Measurements from ENCODE around the gene NEK2.
"Not testable (repeated sequence)": the region's sequence is repeated elsewhere in the genome, so short reads cannot be mapped to it uniquely, and the experiment has no call there.

NEK2 gene

GRCh38 chr1:211675230-211676105, at the start of gene NEK2:
Gene NEK2 (minus strand): TSS chr1:211675621. CDS start chr1:211675479, 142 bp downstream.
- peak; percentile 96 for DNase-seq

- DNase-seq = no peak
These were observed 49.3 kb upstream of the NEK2 start for GRCh38 chr1:211724687-211725196.

- DNase-seq = no peak
These were observed 47.9 kb upstream of the NEK2 start for GRCh38 chr1:211723273-211723672.

GRCh38 chr1:211722277-211723175, 47.1 kb upstream of the NEK2 start:
- DNase-seq = no peak

GRCh38 chr1:211716555-211716954, 41.1 kb upstream of the NEK2 start:
- DNase-seq = not testable (repeated sequence)

- no peak for DNase-seq
These were observed 40.5 kb upstream of the NEK2 start for GRCh38 chr1:211715971-211716370.

- DNase-seq = no peak
These were observed 38.7 kb upstream of the NEK2 start for GRCh38 chr1:211714154-211714553.

- DNase-seq = no peak
These were observed 37.8 kb upstream of the NEK2 start for GRCh38 chr1:211713231-211713630.

GRCh38 chr1:211711315-211711705, 35.9 kb upstream of the NEK2 start:
- no peak for DNase-seq

GRCh38 chr1:211710566-211711314, 35.3 kb upstream of the NEK2 start:
- DNase-seq = no peak

- no peak for DNase-seq
These were observed 33.5 kb upstream of the NEK2 start for GRCh38 chr1:211708926-211709325.

- no peak for DNase-seq
These were observed 32.6 kb upstream of the NEK2 start for GRCh38 chr1:211708006-211708405.

GRCh38 chr1:211705467-211706091, 30.2 kb upstream of the NEK2 start:
- no peak for DNase-seq

GRCh38 chr1:211704543-211704942, 29.1 kb upstream of the NEK2 start:
- DNase-seq = no peak

GRCh38 chr1:211703812-211704537, 28.6 kb upstream of the NEK2 start:
- DNase-seq = no peak

GRCh38 chr1:211701733-211702132, 26.3 kb upstream of the NEK2 start:
- DNase-seq = no peak

GRCh38 chr1:211699059-211699458, 23.6 kb upstream of the NEK2 start:
- no peak for DNase-seq

- DNase-seq = peak; percentile 42
These were observed 23.0 kb upstream of the NEK2 start for GRCh38 chr1:211698161-211699026.

GRCh38 chr1:211697356-211697755, 21.9 kb upstream of the NEK2 start:
- no peak for DNase-seq

- no peak for DNase-seq
These were observed 19.9 kb upstream of the NEK2 start for GRCh38 chr1:211695135-211695816.

All from kidney glomerular epithelial cell (primary cell).